T47D (cell line): Measurements from ENCODE around the gene HYAL2.
A peak's percentile ranks its signal among the peaks of the same experiment; 100 is the strongest.
"Not testable (repeated sequence)": the region's sequence is repeated elsewhere in the genome, so short reads cannot be mapped to it uniquely, and the experiment has no call there.

Experiments
- DNase-seq, 2 experiments: peaks; one replicate each; pipeline versions ENCODE4 v3.0.0 to v3.0.0-alpha.2; 2011 to 2012; ENCODE audit warnings: low read depth in 1 of 2, low spot score in 1 of 2
- JUND ChIP-seq: IDR thresholded peaks from 2 replicates; pipeline ENCODE4 v1.6.1; 2012; ENCODE audit warnings: low read depth
- in situ Hi-C: cut with HindIII; loops from 2 replicates; pipeline ENCODE4 v1.10.0; 2016; ENCODE audit warnings: low sequenced_read_pairs, low pct_unique_long_range_greater_than_20kb

The HYAL2 gene

DNA sequence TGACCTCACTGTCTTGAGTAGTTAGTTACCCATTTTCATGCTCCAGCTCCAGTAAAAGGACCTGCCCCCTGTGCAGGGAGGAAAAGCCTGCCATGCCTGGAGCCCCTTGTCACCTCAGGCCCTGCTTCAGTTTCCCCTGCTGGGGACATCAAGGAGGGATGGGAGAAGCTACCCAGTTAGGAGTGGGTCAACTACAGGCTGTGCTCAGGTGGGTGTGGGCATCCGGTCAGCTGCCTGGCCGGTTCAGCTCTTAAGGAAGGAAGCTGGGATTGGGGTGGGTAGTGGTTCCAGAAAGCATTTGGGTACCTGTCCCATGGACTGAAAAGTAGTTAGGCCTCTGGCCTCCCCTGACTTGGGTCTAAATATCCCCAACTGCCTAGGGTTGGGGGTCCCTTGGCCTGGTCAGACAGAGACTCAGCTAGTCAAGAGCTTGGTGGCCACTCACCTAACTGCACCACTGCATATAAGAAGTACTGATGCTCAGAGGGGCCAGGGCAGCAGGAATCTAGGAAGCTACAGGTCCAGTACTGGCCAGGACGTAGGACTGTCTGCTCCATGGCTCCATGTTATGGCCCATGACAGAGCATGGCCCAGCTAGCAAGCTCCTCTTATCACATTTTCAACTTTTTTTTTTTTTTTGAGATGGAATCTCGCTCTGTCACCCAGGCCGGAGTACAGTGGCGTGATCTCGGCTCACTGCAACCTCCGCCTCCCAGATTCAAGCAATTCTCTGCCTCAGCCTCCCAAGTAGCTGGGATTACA lies 43.1 kb downstream of the HYAL2 start:
- TF ChIP-seq JUND: no peak
- DNase-seq: no peak
- in situ Hi-C loops: no loop called here

DNA sequence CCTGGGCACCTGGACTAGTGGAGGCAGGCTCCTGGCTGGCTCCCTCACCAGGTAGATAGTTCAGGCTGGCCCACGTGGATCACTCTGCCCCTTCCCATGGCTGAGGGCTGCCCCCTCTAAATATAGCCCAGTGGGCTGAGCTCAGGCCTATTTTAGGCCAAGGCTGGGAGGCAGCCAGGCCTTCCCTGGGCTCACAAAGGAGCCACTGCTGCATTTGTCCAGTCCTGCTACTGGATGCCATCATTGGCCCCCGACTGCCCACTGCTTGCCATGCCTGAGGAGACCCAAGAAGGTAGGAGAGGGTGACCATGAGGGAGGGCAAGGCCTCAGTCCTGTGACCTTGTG lies 43.7 kb downstream of the HYAL2 start, which contains the start of gene LSMEM2:
Gene LSMEM2 (plus strand): TSS at position 208 of the 345 bp plus-strand sequence. CDS start 27 bp downstream, at position 235.
- no peak for DNase-seq
- TF ChIP-seq JUND: no peak
- in situ Hi-C loops: no loop called here

DNA sequence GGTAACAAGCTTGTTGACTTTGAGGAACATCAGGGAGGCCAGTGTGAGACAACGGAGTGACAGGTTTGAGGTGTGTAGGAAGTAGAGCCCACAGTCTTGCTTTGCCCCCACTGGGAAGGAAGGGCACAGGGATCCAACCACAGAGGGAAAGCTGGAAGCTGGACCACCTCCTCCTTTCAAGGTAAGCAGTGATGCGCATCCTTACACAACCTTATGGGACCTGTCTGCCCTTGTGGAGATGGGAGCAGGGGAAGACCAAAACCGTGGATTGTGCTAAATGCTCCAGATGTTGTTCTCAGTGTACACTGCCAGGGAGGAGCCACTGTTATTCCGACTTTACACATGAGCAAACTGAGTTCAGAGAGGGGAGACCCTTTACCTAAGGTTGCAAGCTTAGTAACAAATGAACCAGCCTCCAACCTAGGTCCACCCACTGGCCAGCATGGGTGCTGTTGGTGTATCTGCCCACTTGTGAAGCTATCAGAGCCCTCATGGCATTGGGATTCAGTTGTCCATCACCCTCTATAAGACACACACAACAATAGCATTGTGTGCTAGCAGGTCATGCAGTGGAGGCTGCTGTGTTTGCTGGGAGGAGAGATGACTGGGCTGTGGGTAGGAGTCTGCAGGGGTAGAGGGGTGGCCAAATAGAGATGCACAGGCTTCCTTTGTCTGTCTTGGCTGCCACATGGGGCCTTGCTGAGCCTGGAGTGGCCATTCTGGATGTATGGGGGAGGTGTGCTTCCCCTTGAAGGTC lies 44.2 kb downstream of the HYAL2 start:
- TF ChIP-seq JUND: no peak

DNA sequence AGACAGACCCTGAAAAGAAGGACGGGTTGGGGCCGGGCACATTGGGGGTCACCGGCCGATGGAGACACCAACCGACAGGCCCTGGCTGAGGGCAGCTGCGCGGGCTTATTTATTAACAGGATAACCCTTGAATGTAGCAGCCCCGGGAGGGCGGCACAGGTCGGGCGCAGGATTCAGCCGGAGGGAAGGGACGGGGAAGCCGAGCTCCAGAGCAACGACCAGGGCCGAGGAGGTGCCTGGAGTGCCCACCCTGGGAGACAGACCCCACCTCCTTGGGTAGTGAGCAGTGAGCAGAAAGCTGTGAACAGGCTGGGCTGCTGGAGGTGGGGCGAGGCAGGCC lies 45.8 kb downstream of the HYAL2 start:
- no peak for TF ChIP-seq JUND
- in situ Hi-C loops: no loop called here
- DNase-seq: no peak

More for the DNA sequence above, 44.2 kb downstream of the HYAL2 start:
- in situ Hi-C loops: no loop called here
- DNase-seq: no peak

DNA sequence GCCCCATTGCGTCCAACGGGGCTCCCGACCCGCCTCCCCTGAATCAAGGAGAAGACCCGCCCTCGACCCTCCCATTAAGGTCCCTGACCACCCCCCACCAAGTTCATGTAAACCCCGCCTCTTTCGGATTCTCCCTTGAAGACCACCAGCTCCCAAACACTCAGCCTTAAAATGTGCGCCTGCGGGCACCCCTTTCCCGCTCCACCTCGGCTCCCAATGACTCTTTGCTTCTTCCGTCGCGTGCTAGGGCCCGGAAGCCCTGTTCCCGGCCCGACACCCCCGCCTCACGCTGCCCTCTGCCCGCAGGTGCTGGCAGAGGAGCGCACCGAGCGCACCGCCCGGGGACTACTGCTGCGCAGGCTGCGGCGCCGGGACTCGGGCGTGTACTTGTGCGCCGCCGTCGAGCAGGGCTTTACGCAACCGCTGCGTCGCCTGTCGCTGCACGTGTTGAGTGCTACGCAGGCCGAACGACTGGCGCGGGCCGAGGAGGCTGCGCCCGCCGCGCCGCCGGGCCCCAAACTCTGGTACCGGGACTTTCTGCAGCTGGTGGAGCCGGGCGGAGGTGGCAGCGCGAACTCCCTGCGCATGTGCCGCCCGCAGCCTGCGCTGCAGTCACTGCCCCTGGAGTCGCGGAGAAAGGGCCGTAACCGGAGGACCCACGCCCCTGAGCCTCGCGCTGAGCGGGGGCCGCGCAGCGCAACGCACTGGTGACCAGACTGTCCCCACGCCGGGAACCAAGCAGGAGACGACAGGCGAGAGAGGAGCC lies 46.4 kb downstream of the HYAL2 start:
- TF ChIP-seq JUND: no peak
- in situ Hi-C loops: no loop called here
- DNase-seq: no peak

DNA sequence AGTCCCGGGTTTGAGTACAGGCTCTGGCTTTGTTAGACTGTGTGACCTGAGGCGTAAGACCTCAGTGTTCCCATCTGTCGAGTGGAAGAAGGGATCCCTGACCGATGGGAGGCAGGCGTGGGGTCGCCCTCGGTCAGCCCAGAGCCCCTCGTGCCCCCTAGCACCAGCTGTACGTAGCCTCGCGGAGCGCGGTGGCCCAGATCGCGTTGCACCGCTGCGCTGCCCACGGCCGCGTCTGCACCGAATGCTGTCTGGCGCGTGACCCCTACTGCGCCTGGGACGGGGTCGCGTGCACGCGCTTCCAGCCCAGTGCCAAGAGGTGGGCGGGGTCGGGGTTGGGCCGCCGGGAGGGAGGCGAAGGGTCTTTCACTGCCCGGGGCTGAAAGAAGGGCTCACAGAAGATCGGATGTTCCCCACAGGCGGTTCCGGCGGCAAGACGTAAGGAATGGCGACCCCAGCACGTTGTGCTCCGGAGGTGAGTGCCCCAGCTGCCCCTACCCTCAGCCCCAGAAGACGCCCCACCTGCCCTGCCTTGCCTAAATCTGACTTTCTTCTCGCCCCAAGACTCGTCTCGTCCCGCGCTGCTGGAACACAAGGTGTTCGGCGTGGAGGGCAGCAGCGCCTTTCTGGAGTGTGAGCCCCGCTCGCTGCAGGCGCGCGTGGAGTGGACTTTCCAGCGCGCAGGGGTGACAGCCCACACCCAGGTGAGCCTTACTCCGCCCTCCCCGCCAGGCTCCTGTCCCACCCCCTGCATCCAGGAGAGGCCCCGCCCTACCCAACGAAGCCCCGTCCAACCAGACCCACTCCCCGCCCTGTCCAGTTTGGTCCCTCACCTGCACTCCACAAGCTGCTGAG lies 47.2 kb downstream of the HYAL2 start:
- no peak for TF ChIP-seq JUND
- in situ Hi-C loops: no loop called here
- DNase-seq: no peak

DNA sequence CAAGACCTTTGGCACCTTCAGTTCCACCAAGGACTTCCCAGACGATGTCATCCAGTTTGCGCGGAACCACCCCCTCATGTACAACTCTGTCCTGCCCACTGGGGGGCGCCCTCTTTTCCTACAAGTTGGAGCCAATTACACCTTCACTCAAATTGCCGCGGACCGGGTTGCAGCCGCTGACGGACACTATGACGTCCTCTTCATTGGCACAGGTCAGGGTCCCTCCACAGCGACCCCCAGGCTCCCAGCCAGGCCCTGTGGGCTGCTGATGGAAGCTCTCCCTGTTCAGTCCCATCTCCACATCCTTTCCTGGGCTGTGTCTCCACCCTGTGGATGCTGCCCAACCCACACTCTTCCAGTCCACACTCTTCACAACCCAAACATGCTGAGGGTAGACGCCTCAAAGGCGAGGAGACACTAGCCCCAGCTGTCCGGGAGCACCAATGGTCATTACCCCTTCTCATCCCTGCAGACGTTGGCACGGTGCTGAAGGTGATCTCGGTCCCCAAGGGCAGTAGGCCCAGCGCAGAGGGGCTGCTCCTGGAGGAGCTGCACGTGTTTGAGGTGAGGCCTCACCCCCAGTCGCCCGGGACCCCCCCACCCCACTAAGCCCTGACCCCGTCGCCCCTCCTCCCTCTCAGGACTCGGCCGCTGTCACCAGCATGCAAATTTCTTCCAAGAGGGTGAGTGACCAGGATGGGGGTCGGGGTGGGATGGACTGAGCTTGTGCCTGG lies 48.0 kb downstream of the HYAL2 start:
- no peak for TF ChIP-seq JUND
- in situ Hi-C loops: no loop called here
- DNase-seq: peak in 1 of 2 experiments; percentile 78

DNA sequence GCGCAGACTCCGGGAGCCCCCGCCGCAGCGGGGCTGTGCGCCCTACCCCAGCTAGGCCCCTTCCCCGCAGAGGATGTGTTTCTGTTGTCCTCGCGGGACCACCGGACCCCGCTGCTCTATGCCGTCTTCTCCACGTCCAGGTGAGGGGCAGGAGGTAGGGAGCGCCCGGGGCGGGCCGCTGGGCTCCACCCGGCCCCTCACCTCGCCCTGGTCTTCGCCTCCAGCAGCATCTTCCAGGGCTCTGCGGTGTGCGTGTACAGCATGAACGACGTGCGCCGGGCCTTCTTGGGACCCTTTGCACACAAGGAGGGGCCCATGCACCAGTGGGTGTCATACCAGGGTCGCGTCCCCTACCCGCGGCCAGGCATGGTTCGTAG lies 48.9 kb downstream of the HYAL2 start:
- TF ChIP-seq JUND: no peak
- DNase-seq: no peak
- in situ Hi-C loops: no loop called here

DNA sequence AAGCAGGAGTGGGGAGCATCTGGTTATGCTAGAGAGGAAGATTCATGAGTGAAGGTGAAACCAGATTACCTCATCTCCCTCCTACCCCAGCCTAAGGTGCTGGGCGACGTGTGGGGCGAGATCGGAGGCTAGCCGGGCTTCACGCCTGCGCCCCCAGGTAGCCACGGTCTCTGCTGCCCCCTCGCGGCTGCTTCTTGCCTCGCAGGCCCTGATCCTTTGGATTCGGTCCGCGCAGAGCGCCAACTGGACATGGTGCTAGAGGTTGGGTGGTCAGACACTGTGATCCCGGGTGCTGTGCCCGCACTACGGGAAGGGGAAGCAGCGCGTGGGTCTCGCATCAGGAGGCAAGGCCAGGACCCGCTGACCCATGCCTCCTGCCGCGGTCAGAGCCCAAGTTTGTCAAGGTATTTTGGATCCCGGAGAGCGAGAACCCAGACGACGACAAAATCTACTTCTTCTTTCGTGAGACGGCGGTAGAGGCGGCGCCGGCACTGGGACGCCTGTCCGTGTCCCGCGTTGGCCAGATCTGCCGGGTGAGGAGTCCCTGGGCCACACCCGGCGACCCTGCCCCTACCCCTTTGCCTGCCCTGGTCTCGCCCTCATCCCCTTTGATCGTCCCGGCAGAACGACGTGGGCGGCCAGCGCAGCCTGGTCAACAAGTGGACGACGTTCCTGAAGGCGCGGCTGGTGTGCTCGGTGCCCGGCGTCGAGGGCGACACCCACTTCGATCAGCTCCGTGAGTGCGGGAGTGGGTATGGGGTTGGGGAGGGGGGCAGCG lies 49.4 kb downstream of the HYAL2 start:
- TF ChIP-seq JUND: no peak
- DNase-seq: peak; percentile 83 to 93
- in situ Hi-C loops: no loop called here

DNA sequence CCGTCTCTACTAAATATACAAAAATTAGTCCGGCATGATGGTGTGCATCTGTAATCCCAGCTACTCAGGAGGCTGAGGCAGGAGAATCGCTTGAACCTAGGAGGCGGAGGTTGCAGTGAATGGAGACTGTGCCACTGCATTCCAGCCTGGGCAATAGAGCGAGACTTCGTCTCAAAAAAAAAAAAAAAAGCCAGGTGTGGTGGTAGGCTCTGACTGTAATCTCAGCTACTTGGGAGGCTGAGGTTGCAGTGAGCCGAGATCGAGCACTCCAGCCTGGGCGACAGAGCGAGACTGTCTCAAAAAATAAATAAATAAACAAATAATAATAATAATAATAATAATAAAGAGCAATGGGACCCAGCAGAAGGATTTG lies 50.0 kb downstream of the HYAL2 start:
- DNase-seq, in situ Hi-C loops: not testable (repeated sequence)

DNA sequence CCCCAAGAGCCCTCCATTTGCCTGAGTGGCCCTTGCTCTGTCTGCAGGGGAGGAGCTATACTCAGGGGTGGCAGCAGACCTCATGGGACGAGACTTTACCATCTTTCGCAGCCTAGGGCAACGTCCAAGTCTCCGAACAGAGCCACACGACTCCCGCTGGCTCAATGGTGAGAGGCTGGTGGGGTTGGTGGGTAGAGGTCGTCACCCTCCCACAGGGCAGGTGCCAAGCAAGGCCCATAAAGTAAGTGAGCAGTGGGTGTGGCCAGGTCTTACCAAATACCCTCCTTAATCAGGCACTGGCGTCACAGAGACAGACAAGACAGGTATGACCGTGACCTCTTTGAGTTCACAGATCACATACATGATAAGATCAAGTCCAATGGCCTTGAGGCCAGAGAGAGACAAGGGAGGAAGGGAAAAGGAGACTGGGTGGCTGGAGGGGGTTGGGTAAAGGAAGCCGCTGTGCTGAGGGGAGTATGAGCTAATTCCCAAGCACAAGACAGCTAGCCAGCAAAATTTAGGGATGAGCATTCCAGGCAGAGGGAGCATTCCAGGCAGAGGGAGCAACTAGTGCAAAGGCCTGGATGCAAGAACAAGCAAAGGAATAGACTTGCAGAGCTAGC lies 51.1 kb downstream of the HYAL2 start:
- no peak for TF ChIP-seq JUND
- DNase-seq: peak in 1 of 2 experiments; percentile 35
- in situ Hi-C loops: no loop called here
